Activated naive CD8-positive, alpha-beta T cell treated with anti-CD3 and anti-CD28 coated beads for 36 hours (primary cell): ENCODE data around the gene REG1B. TPM values are rescaled to one million over a fixed set of nuclear protein-coding genes. Genes with fewer than 3 reads are reported as not detected.

ENCODE experiments used
- total RNA-seq, 2 experiments: library from RNA; stranded (reverse); gene quantifications; one replicate each; pipeline ENCODE4 v1.2.3, GENCODE V29; 2021

REG1B gene
- total RNA-seq, 2 experiments from 2014 or later: not detected

Other genes starting within 250 kb of the REG1B start
- gene REG3G, start 62.3 kb downstream of the REG1B start, total RNA-seq: not detected
- not detected for gene REG1A, start 32.5 kb upstream of the REG1B start, total RNA-seq
- not detected for gene REG3A, start 71.8 kb upstream of the REG1B start, total RNA-seq